NCI-H2227 (cell line): ENCODE results near the gene KBTBD6.
"Not testable (repeated sequence)": the region's sequence is repeated elsewhere in the genome, so short reads cannot be mapped to it uniquely, and the experiment has no call there.

ENCODE experiments used
- DNase-seq: peaks from one replicate; lab custom pipeline; 2025; ENCODE audit not compliant: unreplicated experiment; lab: John Stamatoyannopoulos, UW

The KBTBD6 gene

DNA sequence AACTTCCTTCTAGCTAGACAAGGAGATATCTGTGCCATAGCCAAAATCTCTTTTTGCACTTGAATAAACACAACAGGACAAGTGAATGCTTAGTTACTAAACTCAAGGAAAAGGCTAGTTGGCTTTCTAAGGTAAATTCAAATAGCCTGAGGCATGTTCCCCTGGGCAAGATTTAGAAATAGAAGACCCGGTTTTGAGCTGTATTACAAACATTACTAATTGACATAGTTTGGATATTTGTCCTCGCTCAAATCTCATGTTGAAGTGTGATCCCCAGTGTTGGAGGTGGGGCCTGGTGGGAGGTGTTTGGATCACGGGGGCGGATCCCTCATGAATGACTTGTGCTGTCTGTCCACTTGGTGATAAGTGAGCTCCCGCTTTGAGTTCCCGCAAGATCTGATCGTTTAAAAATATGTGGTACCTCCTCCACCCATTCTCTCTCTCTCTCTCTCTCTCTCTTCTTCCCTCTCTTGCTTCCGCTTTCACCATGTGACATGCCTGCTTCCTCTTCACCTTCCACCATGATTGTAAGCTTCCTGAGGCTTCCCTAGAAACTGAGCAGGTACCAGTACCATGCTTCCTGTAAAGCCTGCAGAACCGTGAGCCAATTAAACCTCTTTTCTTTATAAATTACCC, 3.9 kb upstream of the KBTBD6 start:
- no peak for DNase-seq

DNA sequence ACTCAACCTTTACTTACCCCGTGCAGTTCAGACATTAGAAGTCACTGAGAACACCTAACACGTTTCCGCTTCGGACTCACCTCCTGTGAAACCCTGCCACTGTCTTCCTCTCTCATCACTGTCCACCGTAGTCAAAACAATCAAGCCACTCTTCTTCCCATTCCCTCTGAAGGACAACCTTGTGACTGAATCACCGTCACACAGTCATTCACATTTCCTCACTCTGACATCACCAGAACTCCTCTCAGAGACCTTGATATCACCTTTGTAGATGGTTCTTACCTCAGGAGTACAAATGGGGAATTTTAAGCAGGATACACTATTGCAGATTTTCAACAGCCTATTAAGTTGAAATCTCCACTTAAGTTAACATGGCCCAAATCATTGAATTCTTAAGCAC, 1.3 kb upstream of the KBTBD6 start:
- DNase-seq = no peak

DNA sequence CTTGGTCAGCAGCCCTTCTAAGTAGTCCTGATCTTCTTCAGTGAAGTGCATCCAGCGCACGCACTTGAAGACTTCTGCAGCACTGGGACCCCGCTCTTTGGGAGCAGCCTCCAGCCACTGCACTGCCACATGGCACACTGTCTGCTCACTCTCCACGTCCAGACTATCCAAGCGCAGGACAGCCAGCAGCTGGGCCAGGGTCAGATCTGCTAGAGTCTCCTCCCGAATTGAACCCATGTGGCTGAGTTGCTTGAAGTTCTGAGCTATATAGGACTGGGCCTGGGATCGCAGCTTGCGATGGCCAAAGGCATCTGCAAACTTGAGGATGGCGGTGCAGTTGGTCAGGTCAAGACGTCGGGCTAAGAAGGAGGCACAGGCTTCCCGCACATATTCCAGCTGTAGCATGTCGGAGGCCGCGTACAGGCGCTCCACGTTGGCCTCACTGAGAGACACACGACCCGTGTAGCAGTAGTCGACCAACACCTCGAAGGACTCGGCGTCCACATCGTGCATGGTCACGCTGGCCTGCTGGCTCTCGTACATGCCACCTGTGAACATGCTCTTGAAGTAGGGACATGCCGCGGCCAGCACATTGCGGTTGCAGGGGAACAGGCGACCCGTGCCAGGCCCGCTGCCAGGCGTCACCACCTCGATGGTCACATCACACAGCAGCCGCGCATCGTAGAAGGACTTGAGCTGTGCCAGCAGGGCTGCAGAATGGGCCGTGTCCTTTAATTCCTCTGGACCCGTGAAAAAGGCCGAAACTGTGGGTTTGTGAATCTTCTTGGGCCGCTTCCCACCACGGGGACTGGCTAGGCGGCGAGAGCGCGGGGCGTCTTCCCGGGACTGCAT, 716 bp downstream of the KBTBD6 start:
- not testable (repeated sequence) for DNase-seq

DNA sequence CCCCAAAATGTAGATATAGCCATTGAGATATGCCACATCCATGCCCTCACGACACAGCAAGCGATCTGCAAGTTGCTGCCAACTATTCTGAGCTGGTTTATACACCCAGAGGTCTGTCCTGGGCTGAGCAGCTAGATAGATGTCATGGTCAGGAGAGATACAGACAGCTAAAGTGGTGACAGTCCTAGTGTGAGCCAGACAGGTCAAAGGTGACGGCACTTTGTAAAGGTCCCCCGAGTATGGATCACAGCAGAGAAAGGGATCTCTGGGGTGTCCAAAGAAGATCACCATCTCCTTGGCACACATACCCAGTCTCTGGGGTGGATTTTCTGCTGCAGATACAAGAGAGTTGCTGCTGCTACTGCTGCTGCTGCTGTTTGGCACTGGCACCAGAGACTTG, 1.4 kb downstream of the KBTBD6 start:
- not testable (repeated sequence) for DNase-seq

DNA sequence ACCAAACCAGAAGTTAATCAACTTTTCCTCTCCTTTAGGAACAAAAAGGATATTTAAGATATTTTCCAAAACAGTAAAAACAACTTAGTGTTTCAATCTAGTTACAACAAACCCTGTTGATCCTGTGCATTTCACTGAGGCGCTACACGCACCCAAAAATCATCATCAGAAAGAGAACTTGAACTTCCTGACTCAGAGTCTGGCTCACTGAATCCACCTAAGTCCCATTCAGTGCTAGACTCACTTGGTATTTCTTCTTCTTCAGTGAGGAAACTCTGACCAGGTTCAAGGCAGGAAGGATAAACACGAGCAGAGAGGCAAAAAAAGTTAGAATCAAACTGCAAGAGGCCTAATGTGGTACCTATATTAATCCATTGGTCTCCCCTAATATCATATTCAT, 2.2 kb downstream of the KBTBD6 start:
- DNase-seq = no peak

DNA sequence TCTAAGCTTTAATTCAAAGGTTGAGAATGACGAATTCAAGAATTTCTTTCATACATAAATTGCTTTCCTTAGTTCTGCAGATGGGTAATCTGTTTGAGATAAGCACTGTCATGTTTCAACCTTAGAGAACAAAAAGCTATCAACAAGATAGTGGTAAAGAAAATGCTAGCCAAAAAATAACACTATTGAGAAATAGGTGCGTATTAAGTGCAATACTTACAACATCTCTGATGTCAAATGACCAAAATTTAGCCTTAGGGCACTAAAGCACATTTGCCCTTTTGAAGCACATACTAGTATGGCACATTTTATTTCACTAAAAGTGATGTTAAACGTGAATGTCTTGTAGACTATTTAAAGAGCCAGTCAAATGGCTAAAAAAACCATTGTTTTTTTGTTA, 4.9 kb downstream of the KBTBD6 start:
- DNase-seq = no peak

DNA sequence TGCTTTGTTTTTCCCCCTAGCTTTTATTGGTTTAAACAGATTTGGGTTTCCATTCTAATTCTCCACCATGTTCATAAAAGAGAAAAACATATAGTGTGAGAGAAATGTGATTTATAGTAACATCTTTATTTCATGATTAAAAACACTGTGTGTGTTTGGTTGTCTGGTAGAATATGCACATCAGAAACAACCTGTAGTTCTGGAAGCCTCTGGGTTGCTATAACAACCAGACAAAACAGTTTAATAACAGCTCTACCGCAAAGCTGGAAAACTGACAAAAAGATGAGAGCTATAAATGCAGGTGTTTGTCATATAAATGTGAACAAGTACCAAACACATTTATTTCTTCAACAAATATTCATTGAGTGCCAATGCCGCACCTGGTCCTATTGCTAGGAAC, 9.8 kb downstream of the KBTBD6 start:
- DNase-seq = peak; percentile 55

DNA sequence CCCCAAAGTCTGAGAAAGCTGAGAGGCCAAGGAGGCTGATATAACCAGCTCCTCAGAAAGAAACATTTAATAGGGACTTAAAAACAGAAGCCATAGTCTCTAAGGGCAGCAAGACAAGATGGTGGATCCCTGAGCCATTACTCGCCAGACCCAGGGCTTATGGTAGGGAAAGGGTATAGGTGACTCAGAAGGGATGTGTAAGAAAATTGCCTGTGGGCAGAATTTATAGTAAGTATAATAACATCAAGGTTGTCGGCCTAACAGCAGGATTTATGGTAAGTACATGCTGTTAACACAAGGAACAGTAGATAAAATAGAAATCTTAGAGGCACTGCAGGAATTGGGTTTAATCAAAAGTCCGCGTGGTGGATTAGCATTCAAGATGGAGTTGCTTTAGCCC, 14.7 kb downstream of the KBTBD6 start:
- DNase-seq = no peak

DNA sequence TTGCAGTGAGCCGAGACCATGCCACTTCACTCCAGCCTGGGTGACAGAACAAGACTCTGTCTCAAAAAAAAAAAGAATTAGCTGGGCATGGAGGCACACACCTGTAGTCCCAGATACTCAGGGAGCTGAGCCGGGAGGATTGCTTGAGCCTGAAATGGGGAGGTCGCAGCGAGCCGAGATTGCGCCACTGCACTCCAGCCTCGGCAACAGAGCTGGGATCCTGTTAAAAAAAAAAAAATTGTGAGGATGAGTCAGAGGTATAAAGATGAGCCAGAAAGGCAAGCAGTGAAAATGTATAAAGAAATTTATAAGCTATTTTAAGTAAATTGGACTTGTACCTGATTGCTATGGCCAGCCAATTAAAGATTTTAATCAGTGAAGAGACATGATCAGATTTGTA, 21.1 kb downstream of the KBTBD6 start:
- DNase-seq = no peak

DNA sequence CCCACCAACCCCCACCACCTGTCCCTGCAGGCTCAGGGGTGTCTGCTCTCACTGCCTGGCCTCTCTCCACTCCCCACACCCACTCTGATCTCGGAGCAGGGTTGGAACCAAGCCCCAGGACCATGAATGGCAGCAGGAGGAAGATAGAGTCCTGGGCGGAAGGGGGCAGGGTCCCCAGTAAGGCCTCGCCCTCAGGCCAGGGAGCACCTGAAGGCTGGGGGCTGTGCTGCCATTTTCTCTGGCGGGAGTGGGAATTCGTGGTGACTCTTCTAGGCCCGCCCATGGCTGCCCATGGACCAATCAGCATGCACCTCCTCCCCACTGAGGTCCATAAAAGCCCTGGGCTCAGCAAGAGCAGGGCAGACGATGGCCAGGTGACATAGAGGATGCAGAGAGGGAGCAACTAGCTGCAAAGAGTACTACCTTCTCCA, 25.0 kb downstream of the KBTBD6 start:
- DNase-seq = no peak

DNA sequence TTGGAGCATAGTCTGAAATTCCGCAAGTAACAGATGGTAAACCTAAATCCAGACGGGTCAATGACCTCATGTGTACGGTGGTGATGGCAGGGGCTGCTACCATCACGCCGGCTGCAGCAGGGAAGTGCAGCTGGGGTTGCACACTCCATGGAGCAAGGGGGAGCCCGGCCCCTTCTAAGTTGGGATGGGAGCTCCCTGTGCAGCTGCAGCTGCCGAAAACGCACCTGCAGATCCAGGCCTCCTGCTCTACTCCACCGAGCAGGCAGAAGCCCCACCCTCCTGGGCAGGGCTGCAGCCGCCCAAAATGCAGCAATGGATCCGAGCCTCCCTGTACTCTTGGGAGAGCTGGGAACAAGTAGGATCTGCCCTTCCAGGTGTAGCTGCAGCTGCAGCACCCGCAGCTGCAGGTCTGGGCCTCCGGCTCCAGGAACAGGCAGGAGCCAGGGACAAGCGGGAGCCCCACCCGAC, 25.5 kb downstream of the KBTBD6 start:
- DNase-seq = no peak

DNA sequence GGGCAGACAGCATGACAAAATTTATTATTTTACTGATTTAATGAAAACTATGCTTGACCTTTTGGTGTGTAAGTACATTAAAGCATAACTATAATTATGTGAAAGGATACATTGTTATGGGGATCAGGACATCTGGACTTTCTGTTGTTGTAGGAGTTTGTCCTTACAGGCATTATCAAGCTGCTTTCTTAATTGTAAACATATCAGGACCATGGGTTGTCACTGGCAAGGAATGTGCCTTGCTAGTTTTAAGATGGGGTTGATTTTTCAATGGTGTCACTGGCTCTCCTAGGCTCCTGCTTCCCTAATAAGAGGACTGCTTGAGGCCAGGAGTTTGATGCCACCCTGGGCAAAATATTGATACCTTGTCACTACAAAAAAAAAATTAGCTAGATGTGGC, 32.6 kb downstream of the KBTBD6 start:
- DNase-seq = no peak

DNA sequence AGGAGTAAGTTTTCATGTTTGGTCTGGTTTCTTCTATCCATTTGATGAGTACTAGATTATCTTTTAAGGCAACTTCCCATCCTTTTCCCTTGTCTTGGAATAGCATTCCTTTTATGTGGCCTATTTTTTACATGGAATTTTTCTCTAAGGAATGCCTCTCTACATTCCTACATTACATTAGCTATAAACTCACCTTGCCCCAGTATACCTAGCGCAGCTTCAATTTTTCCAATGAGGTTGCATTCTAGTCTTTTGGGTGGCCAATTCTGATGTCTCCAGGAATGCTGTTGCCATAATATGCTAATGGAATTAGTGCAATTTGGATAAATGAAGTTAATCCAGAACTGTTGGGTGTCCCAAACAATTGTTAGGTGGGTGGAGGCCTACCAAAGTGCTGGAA, 33.8 kb downstream of the KBTBD6 start:
- no peak for DNase-seq

DNA sequence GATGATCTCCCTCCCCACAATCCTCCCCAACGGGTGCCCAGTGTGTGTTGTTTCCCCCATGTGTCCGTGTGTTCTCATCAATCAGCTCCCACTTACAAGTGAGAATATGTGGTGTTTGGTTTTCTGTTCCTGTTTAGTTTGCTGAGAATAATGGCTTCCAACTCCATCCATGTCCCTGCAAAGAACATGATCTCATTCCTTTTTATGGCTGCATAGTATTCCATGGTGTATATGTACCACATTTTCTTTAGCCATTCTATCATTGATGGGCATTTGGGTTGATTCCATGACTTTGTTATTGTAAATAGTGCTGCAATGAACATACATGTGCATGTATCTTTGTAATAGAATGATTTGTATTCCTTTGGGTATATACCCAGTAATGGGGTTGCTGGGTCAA, 36.9 kb downstream of the KBTBD6 start:
- not testable (repeated sequence) for DNase-seq

DNA sequence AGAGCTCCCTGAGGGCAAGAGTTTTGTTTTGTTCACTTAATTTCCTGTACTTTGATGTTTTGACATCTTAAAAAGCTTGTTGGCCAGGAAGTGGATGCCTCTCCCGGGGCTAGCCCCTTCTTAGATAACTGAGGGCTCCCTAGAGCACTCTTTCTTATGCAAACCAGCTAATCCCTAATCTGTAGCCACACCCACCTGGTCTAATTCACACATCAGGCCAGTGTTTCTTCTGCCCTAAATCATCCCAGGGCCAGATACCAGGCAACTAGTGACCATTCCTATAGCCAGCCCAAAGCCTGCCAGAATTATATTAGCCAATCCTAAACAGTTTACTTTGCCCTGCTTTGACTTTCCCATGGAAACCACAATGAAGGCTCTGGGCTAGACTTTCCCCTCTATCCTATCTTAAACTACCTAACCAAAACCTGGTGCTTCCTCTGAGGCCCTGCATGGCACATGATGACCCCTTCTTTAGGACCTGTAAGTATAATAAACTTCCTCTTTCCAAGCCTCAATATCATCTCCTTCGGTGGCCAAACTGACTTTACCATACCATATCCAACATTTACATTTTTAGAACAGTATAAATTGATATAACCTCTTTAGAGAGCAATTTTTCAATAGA, 46.5 kb downstream of the KBTBD6 start:
- DNase-seq = no peak

DNA sequence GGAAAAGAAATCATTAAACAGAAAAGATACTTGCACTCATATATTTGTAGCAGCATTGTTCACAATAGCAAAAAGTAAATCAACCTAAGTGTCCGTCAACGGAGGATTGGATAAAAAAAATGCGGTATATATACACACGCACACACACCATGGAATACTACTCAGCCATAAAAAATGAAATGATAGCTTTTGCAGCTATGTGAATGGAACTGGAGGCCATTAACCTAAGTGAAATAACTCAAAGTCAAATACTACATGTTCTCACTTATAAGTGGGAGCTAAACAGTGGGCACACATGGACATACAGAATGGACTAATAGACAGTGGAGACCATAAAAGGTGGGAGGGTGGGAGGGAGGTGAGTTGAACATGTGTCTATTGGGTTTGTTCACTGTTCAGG, 52.9 kb downstream of the KBTBD6 start:
- DNase-seq = no peak
